ENCODE data around the gene COG1. TPM values are rescaled to one million over a fixed set of nuclear protein-coding genes. Genes with fewer than 3 reads are reported as not detected.

Gene COG1
- total RNA-seq, 1 donor from 2014 or later = 11.7 TPM

DNA sequence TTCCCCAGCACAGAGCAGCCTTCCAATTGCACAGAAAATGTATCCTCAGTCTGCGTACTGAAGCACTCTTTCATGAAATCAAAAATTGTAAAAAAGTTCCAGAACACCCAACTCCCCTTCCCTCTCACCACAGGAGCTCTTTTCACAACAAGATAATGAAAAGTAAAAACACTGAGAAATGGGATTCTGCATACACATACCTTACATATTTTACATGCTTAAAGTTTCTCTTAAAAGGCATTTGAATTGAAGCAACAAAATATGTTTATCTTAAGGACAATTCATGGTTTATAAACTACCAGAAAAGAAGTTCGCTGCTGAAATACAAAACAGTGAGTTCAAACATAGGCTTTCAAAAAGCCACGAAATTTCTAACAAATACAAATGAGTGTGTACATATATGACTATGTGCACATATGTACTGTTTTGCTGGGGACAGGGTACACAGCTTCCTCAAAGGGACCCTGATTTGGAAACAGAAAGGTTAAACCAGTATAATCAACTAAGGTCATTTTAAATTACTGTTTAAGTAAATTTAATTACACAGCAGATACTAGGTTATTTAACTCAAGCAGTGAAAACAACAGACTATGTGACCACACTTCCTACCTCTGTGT is 33.8 kb downstream of the COG1 start:
- Histone ChIP-seq H3K4me2 (peak overlapping the region; percentile 27), H3K27ac (peak overlapping the region; percentile 2), H3F3A (ENCODE audit: low read depth) (peaks cover 3% of the 10 kb centered on the region), H3K9me3 (ENCODE audit: low read depth) (no peaks in the 10 kb centered on the region), H3K9ac (no peak overlapping the region), H3K27me3 (no peaks in the 10 kb centered on the region), H2AFZ (replicated peaks) (no peak overlapping the region), H3K36me3 (no peaks in the 10 kb centered on the region), H3K79me2 (ENCODE audit: low read depth) (peaks cover 74% of the 10 kb centered on the region), H4K20me1 (ENCODE audit: low read depth) (peaks cover 27% of the 10 kb centered on the region), H3K4me1 (peaks cover 16% of the 10 kb centered on the region), H3K4me3 (no peak overlapping the region)
- no peaks in the 10 kb centered on the region for H3K27me3 Mint-ChIP-seq (ENCODE audit: insufficient read depth, low read depth)
- H3K36me3 Mint-ChIP-seq = no peaks in the 10 kb centered on the region
- H3K9me3 Mint-ChIP-seq = no peaks in the 10 kb centered on the region
- H3K4me3 Mint-ChIP-seq = no peak overlapping the region
- H3K27ac Mint-ChIP-seq = peak overlapping the region; percentile 2
- DNase-seq (ENCODE audit: low spot score) = no peak
- TF ChIP-seq EZH2phosphoT487 (IDR thresholded peaks at IDR 0.05) (no peak), EZH2 (IDR thresholded peaks at IDR 0.05) (no peak), CTCF (IDR thresholded peaks at IDR 0.05) (no peak)
- H3K4me1 Mint-ChIP-seq = peaks cover 27% of the 10 kb centered on the region

GRCh38 chr17:73227379-73227778 is 34.5 kb downstream of the COG1 start:
- Histone ChIP-seq H3K79me2 (ENCODE audit: low read depth) (peaks cover 75% of the 10 kb centered on the region), H3K4me3 (no peak overlapping the region), H3K9me3 (ENCODE audit: low read depth) (no peaks in the 10 kb centered on the region), H3K4me2 (no peak overlapping the region), H3K27ac (peak overlapping the region; percentile 2), H3F3A (ENCODE audit: low read depth) (peaks cover 8% of the 10 kb centered on the region), H3K9ac (no peak overlapping the region), H3K36me3 (no peaks in the 10 kb centered on the region), H3K4me1 (peaks cover 16% of the 10 kb centered on the region), H2AFZ (replicated peaks) (no peak overlapping the region), H3K27me3 (no peaks in the 10 kb centered on the region), H4K20me1 (ENCODE audit: low read depth) (peaks cover 27% of the 10 kb centered on the region)
- DNase-seq (ENCODE audit: low spot score) = no peak
- H3K9me3 Mint-ChIP-seq = no peaks in the 10 kb centered on the region
- H3K27ac Mint-ChIP-seq = no peak overlapping the region
- H3K27me3 Mint-ChIP-seq (ENCODE audit: insufficient read depth, low read depth) = no peaks in the 10 kb centered on the region
- H3K4me3 Mint-ChIP-seq = no peak overlapping the region
- no peaks in the 10 kb centered on the region for H3K36me3 Mint-ChIP-seq
- peaks cover 27% of the 10 kb centered on the region for H3K4me1 Mint-ChIP-seq
- TF ChIP-seq EZH2phosphoT487 (IDR thresholded peaks at IDR 0.05) (no peak), CTCF (IDR thresholded peaks at IDR 0.05) (no peak), EZH2 (IDR thresholded peaks at IDR 0.05) (no peak)

DNA sequence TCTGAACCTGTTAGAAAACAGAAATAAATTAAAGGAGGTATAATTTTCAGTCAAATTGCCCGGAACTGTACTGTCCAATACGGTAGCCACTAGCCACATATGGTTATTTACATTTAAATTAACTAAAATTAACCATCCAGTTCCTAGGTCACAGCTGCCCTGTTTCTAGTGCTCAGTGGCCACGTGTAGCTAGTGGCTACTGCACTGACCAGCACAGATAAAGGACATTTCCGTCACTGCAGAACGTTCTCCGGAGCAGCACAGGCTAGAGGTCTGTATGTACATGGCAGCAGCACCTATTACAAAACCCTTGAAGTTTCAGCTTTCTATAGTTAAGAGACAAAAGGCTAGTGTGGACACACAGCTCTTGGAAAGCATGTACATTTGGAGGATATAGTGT is 35.1 kb downstream of the COG1 start:
- H3K4me1 Mint-ChIP-seq = peaks cover 29% of the 10 kb centered on the region
- no peak overlapping the region for H3K4me3 Mint-ChIP-seq
- peaks cover 80% of the 10 kb centered on the region for H3K79me2 ChIP-seq (ENCODE audit: low read depth)
- no peaks in the 10 kb centered on the region for H3K9me3 Mint-ChIP-seq
- no peak overlapping the region for H2AFZ ChIP-seq (replicated peaks)
- no peaks in the 10 kb centered on the region for H3K36me3 ChIP-seq
- no peak overlapping the region for H3K27ac Mint-ChIP-seq
- no peaks in the 10 kb centered on the region for H3K36me3 Mint-ChIP-seq
- no peak overlapping the region for H3K4me2 ChIP-seq
- H3K27ac ChIP-seq = no peak overlapping the region
- peaks cover 16% of the 10 kb centered on the region for H3K4me1 ChIP-seq
- H3K9ac ChIP-seq = peak overlapping the region; percentile 7
- peaks cover 8% of the 10 kb centered on the region for H3F3A ChIP-seq (ENCODE audit: low read depth)
- H3K9me3 ChIP-seq (ENCODE audit: low read depth) = no peaks in the 10 kb centered on the region
- no peak for DNase-seq (ENCODE audit: low spot score)
- H3K4me3 ChIP-seq = no peak overlapping the region
- no peaks in the 10 kb centered on the region for H3K27me3 Mint-ChIP-seq (ENCODE audit: insufficient read depth, low read depth)
- H3K27me3 ChIP-seq = no peaks in the 10 kb centered on the region
- H4K20me1 ChIP-seq (ENCODE audit: low read depth) = peaks cover 27% of the 10 kb centered on the region
- TF ChIP-seq CTCF (IDR thresholded peaks at IDR 0.05) (no peak), EZH2phosphoT487 (IDR thresholded peaks at IDR 0.05) (no peak), EZH2 (IDR thresholded peaks at IDR 0.05) (no peak)
